K562 (cell line): ENCODE results near the gene BET1L. TPM values are rescaled to one million over a fixed set of nuclear protein-coding genes. Genes with fewer than 3 reads are reported as not detected.
"Not testable (repeated sequence)": the region's sequence is repeated elsewhere in the genome, so short reads cannot be mapped to it uniquely, and the experiment has no call there.

Source experiments
- ATAC-seq: fragments of 200-7000 bp; cut with Tn5 transposase; 3 replicates; pipeline ENCODE4 v1.9.1; 2020; ENCODE audit warnings: moderate library complexity
- BruUV-seq: library from RNA; stranded (reverse); fragments of 400-500 nt; replicated peaks from 2 replicates; lab custom pipeline; 2021; lab: Mats Ljungman, UMichigan
- CTCF ChIA-PET: fragments of 300-600 bp; formaldehyde crosslinking; extraction: SDS; loops from one replicate; lab custom pipeline; 2021; ENCODE audit warnings: low intra/inter-chr PET ratio; lab: Yijun Ruan, JAX
- POLR2A ChIA-PET: fragments of 300-600, 350-650 bp; sonication (Branson Sonifier 250); formaldehyde crosslinking; extraction: SDS; loops from one replicate; lab custom pipeline; 2021; ENCODE audit warnings: antibody characterized with exemption, inconsistent platforms; lab: Yijun Ruan, JAX
- DNase-seq, 4 experiments: peaks; one replicate each; pipeline versions ENCODE4 v3.0.0 to v3.0.0-alpha.2; 2011 to 2018; ENCODE audit warnings: low spot score in 3 of 4, mixed read lengths in 3 of 4; ENCODE audit errors: extremely low read depth in 1 of 4
- FAIRE-seq: peaks from 2 replicates; lab custom pipeline; 2011; peaks lifted over from hg19 to GRCh38; lab: Jason Lieb, UNC
- H2AFZ ChIP-seq: 2 replicates; pipeline ENCODE4 v1.6.0; 2011; ENCODE audit warnings: low read depth, low read length, control low read depth, inconsistent platforms
- H3K27ac ChIP-seq: fragments of 200-600 bp; 3 replicates; pipeline ENCODE4 v1.8.0; 2011; ENCODE audit warnings: low read depth, mild to moderate bottlenecking, control low read depth, inconsistent platforms, low read length, moderate library complexity, mixed read lengths; ENCODE audit errors: extremely low read depth
- H3K27me3 ChIP-seq, 2 experiments: fragments of 300-600 bp in 1 of 2; 2 replicates in 1 of 2; 3 replicates in 1 of 2; pipeline versions ENCODE4 v1.6.0 to v1.8.0; 2011; ENCODE audit warnings: inconsistent platforms in 2 of 2, low read length in 2 of 2, mild to moderate bottlenecking in 1 of 2, mixed read lengths in 1 of 2, moderate library complexity in 1 of 2; ENCODE audit not compliant: control insufficient read depth in 2 of 2, insufficient read depth in 2 of 2
- H3K36me3 ChIP-seq: fragments of 300-600 bp; 3 replicates; pipeline ENCODE4 v1.8.0; 2011; ENCODE audit warnings: mild to moderate bottlenecking, low read length, inconsistent platforms; ENCODE audit not compliant: control insufficient read depth, insufficient read depth
- H3K4me1 ChIP-seq, 2 experiments: fragments of 200-600 bp in 1 of 2; replicated peaks in 1 of 2; 2 replicates in 1 of 2; 3 replicates in 1 of 2; pipeline versions ENCODE4 v1.5.1 to v1.8.0; 2011; ENCODE audit warnings: inconsistent platforms in 2 of 2, low read length in 2 of 2, mild to moderate bottlenecking in 1 of 2, mixed read lengths in 1 of 2, moderate library complexity in 1 of 2; ENCODE audit not compliant: control insufficient read depth in 2 of 2, insufficient read depth in 2 of 2
- H3K4me2 ChIP-seq: 2 replicates; pipeline ENCODE4 v1.6.1; 2011; ENCODE audit warnings: low read length, control low read depth, inconsistent platforms, mixed read lengths; ENCODE audit not compliant: insufficient read depth
- H3K4me3 ChIP-seq: fragments of 200-600 bp; sonication (generic), shearing (Covaris generic); 2 replicates; pipeline ENCODE4 v1.5.1; 2016; ENCODE audit warnings: control low read depth, inconsistent platforms
- H3K79me2 ChIP-seq: fragments of 200-600 bp; 3 replicates; pipeline ENCODE4 v1.8.0; 2011; ENCODE audit warnings: low read length, inconsistent platforms; ENCODE audit not compliant: control insufficient read depth, insufficient read depth
- H3K9ac ChIP-seq, 2 experiments: 2 replicates each; pipeline versions ENCODE4 v1.6.0 to v1.6.1; 2011; ENCODE audit warnings: low read depth in 2 of 2, low read length in 2 of 2, control low read depth in 1 of 2, inconsistent platforms in 1 of 2, mild to moderate bottlenecking in 1 of 2, mixed read lengths in 1 of 2; ENCODE audit not compliant: insufficient read depth in 1 of 2
- H3K9me1 ChIP-seq: one replicate; pipeline ENCODE4 v1.6.0; 2011; ENCODE audit warnings: inconsistent platforms, mild to moderate bottlenecking, low read length, moderate library complexity; ENCODE audit not compliant: control insufficient read depth, insufficient read depth
- H3K9me3 ChIP-seq: replicated peaks from 2 replicates; pipeline ENCODE4 v1.5.1; 2011; ENCODE audit warnings: low read depth, low read length, inconsistent platforms; ENCODE audit not compliant: control insufficient read depth, insufficient read depth
- H4K20me1 ChIP-seq: replicated peaks from 2 replicates; pipeline ENCODE4 v1.6.1; 2011; ENCODE audit warnings: low read length, inconsistent platforms, mixed read lengths; ENCODE audit not compliant: control insufficient read depth, insufficient read depth
- ARID2 ChIP-seq: fragments of 450-650 bp; IDR thresholded peaks from 2 replicates; pipeline ENCODE4 v1.6.1; 2017; ENCODE audit warnings: antibody characterized with exemption, mild to moderate bottlenecking
- POLR2G ChIP-seq: fragments of 200-400 bp; formaldehyde crosslinking; IDR thresholded peaks from 2 replicates; pipeline ENCODE4 v1.6.1; 2017; ENCODE audit warnings: low read depth, mild to moderate bottlenecking, antibody characterized with exemption, low read length, moderate library complexity
- WGBS: fragments of 100-300 bp; shearing (Covaris generic); methylation state at CpG from one replicate; pipeline ENCODE4 v1.1.6; 2016; ENCODE audit warnings: low coverage, mixed read lengths; ENCODE audit not compliant: insufficient coverage; ENCODE audit errors: missing lambda C conversion rate; 5-methylcytosine and 5-hydroxymethylcytosine counted together
- in situ Hi-C: fragments of 300-500 bp; cut with MboI; formaldehyde crosslinking; loops from 4 replicates; pipeline ENCODE4 v1.15.0; 2018; ENCODE audit warnings: inconsistent platforms, mixed read lengths
- intact Hi-C: fragments of 100-400 bp; cut with micrococcal nuclease; formaldehyde crosslinking; loops from 2 replicates; pipeline ENCODE4 v1.14.2; 2022
- polyA plus RNA-seq, 8 experiments: library from polyadenylated mRNA; depleted of rRNA in 4 of 8; stranded (reverse) in 5 of 8; unstranded in 3 of 8; fragments of >200 nt; fragmentation: Nextera tagmentation in 2 of 8; fragmentation: Illumina TruSeq in 1 of 8; extraction: Ambion mirVana in 2 of 8; extraction: Trizol in 1 of 8; gene quantifications; 2 replicates each; pipeline versions ENCODE4 v1.2.1 to v1.2.3, GENCODE V29; 2011 to 2014; ENCODE audit warnings: inconsistent platforms in 1 of 8, missing spikeins in 1 of 8
- total RNA-seq, 7 experiments: library from RNA; depleted of rRNA in 6 of 7; stranded (reverse); fragments of >200 nt in 6 of 7; fragmentation: Illumina TruSeq in 2 of 7; extraction: Trizol in 2 of 7; gene quantifications; 2 replicates each; pipeline versions ENCODE4 v1.2.1 to v1.2.3, GENCODE V29; 2011 to 2021; ENCODE audit warnings: low replicate concordance in 1 of 7

The BET1L gene
- total and polyA plus RNA-seq, 9 of the 15 experiments (the other 6 are each of a cell fraction or from before 2014, with no cell fraction given), result 9.9 to 69.1 (median 19.9) TPM

- Histone ChIP-seq H3K9ac (0 out of 4 replicates have a peak overlapping the region, but pooled peaks of 1 of the 2 experiments have one; percentile 64), H3K27ac (no peak overlapping the region), H4K20me1 (no peaks in the 10 kb centered on the region; the same call in 1 of the 2 replicates), H3K9me3 (no peaks in the 10 kb centered on the region), H3K36me3 (peaks cover 8% of the 10 kb centered on the region; the same call in 2 of the 3 replicates), H3K27me3 (no peaks in the 10 kb centered on the region), H3K4me2 (no peak overlapping the region), H3K79me2 (no peaks in the 10 kb centered on the region), H3K9me1 (no peaks in the 10 kb centered on the region), H3K4me1 (peaks cover 7 to 27% of the 10 kb centered on the region in 2 experiments; a peak in 4 of 5 replicates), H2AFZ (no peak overlapping the region), H3K4me3 (no peak overlapping the region)
- CTCF ChIA-PET, result no interaction called here
- POLR2A ChIA-PET, result interaction anchor here (0.6 to 2.4 kb wide), 4 partner anchors 8 to 321 kb away, joined by 3 to 23 read pairs (median 4); partner anchors contain the start of genes BET1L and RIC8A
- ATAC-seq, result peak; percentile 7; the same call in 2 of the 3 replicates
- BruUV-seq, result no TSS peak
- in situ Hi-C loops, result loop anchor here (5.0 kb wide), 1 partner anchor 320 kb away; no protein-coding TSS in a partner anchor
- DNase-seq, result no peak
- no peak for FAIRE-seq
- intact Hi-C loops, result no loop called here
- WGBS, result 45% methylated on average over 21 of the region's 23 CpGs
- TF ChIP-seq ARID2 (no peak), POLR2G (peak; percentile 52; the same call in 1 of the 2 replicates)
These were observed 10.1 kb downstream of the BET1L start for GRCh38 chr11:196786-197731.

GRCh38 chr11:193481-193880 is 13.7 kb downstream of the BET1L start:
- intact Hi-C loops, DNase-seq, ATAC-seq, H3K36me3 ChIP-seq, CTCF ChIA-PET, H4K20me1 ChIP-seq, BruUV-seq, H3K9me1 ChIP-seq, H3K27ac ChIP-seq, H3K9ac ChIP-seq, H3K4me2 ChIP-seq, FAIRE-seq, H3K4me3 ChIP-seq, H3K79me2 ChIP-seq, H3K27me3 ChIP-seq, H3K9me3 ChIP-seq, H2AFZ ChIP-seq, POLR2A ChIA-PET: not testable (repeated sequence)
- in situ Hi-C loops, result loop anchor here (5.0 kb wide), 1 partner anchor 56 kb away; no protein-coding TSS in a partner anchor
- WGBS, result 4% methylated on average over 4 of the region's 5 CpGs
- H3K4me1 ChIP-seq, result peaks cover 0 to 15% of the 10 kb centered on the region in 2 experiments; a peak in 2 of 5 replicates

- intact Hi-C loops, H2AFZ ChIP-seq, ATAC-seq, H3K79me2 ChIP-seq, H4K20me1 ChIP-seq, CTCF ChIA-PET, BruUV-seq, H3K4me1 ChIP-seq, H3K27me3 ChIP-seq, FAIRE-seq, H3K27ac ChIP-seq, H3K4me2 ChIP-seq, H3K4me3 ChIP-seq, DNase-seq, H3K9ac ChIP-seq, H3K9me1 ChIP-seq, POLR2A ChIA-PET, H3K36me3 ChIP-seq, H3K9me3 ChIP-seq: not testable (repeated sequence)
- in situ Hi-C loops, result loop anchor here (5.0 kb wide), 1 partner anchor 55 kb away; no protein-coding TSS in a partner anchor
- WGBS, result 55% methylated on average over 3 of the region's 11 CpGs
These were observed 14.5 kb downstream of the BET1L start, which contains the start of gene SCGB1C1 for GRCh38 chr11:192674-193128. Gene SCGB1C1 (plus strand): TSS chr11:193078. CDS start chr11:193100, 22 bp downstream.
